Measurements from ENCODE around the gene FSTL3. TPM values are rescaled to one million over a fixed set of nuclear protein-coding genes. Genes with fewer than 3 reads are reported as not detected.

The FSTL3 gene
- total and polyA plus RNA-seq, 10 of the 15 experiments (the other 5 are each of a cell fraction or from before 2014, with no cell fraction given) = 0.42 to 13.5 (median 3.6) TPM

- no peaks in the 10 kb centered on the region for H3K36me3 ChIP-seq (ENCODE audit: control insufficient read depth in 2 of 2, insufficient read depth in 2 of 2, low read length in 1 of 2)
- H3K27me3 ChIP-seq (replicated peaks in 1 of 2; ENCODE audit: control insufficient read depth in 2 of 2, insufficient read depth in 2 of 2, low read length in 1 of 2) = no peaks in the 10 kb centered on the region
- H3K9ac ChIP-seq (ENCODE audit: control insufficient read depth, insufficient read depth, low read length) = no peak overlapping the region
- H3K9me3 ChIP-seq (replicated peaks; ENCODE audit: control insufficient read depth, insufficient read depth, low read length) = peaks cover 5% of the 10 kb centered on the region; the same call in 1 of the 3 replicates
- no peak overlapping the region for H3K4me2 ChIP-seq (ENCODE audit: control insufficient read depth, insufficient read depth)
- no peak overlapping the region for H3K4me3 ChIP-seq
- DNase-seq (ENCODE audit: low read depth, low spot score) (no peak), ATAC-seq (no peak), FAIRE-seq (no peak)
- no peak overlapping the region for H2AFZ ChIP-seq (ENCODE audit: control insufficient read depth, low read depth, low read length)
- ChIA-PET CTCF (no interaction called here), RAD21 (ENCODE audit: unreplicated experiment) (interaction anchor here (0.6 kb wide), 1 partner anchor 17 kb away, joined by 3 read pairs; no protein-coding TSS in a partner anchor), SMC1A (ENCODE audit: uncharacterized antibody, unreplicated experiment) (no interaction called here), POLR2A (no interaction called here)
- in situ Hi-C loops (cut with MboI) = no loop called here
- no peaks in the 10 kb centered on the region; the same call in 1 of the 2 replicates for H3K4me1 ChIP-seq (ENCODE audit: control insufficient read depth, insufficient read depth, low read length)
- H4K20me1 ChIP-seq (ENCODE audit: control insufficient read depth, insufficient read depth) = no peaks in the 10 kb centered on the region
- no peaks in the 10 kb centered on the region for H3K79me2 ChIP-seq (ENCODE audit: control insufficient read depth, insufficient read depth, low read length)
- no TSS peak for BruUV-seq (replicated peaks)
- no peak overlapping the region for H3K27ac ChIP-seq (ENCODE audit: control insufficient read depth, insufficient read depth)
- WGBS (ENCODE audit: insufficient coverage, insufficient replicate concordance, low lambda C conversion rate, missing lambda C conversion rate) = 4% methylated on average over 3 of the region's 3 CpGs
- intact Hi-C loops (cut with micrococcal nuclease; ENCODE audit: unreplicated experiment) = no loop called here
- TF ChIP-seq IKZF1 (conservative IDR thresholded peaks at IDR 0.05) (no peak), ATF2 (IDR thresholded peaks at IDR 0.05; ENCODE audit: low read length) (no peak), JUNB (IDR thresholded peaks at IDR 0.05) (no peak), STAT1 (conservative IDR thresholded peaks at IDR 0.05) (no peak), ZBED1 (IDR thresholded peaks at IDR 0.05; ENCODE audit: borderline replicate concordance) (no peak), SIN3A (IDR thresholded peaks at IDR 0.05; ENCODE audit: low read depth, low read length) (no peak), BHLHE40 (IDR thresholded peaks at IDR 0.05; ENCODE audit: borderline replicate concordance in 1 of 2, low read depth in 2 of 2, low read length in 1 of 2) (no peak), ATF3 (IDR thresholded peaks at IDR 0.05; ENCODE audit: borderline replicate concordance, extremely low read depth, low read depth, low read length) (no peak), MTA2 (IDR thresholded peaks at IDR 0.05; ENCODE audit: low read depth) (no peak), MYB (IDR thresholded peaks at IDR 0.05; ENCODE audit: borderline replicate concordance, low read depth, low read length) (no peak), HDGF (IDR thresholded peaks at IDR 0.05) (no peak), FOXM1 (IDR thresholded peaks at IDR 0.05; ENCODE audit: low read depth, low read length) (no peak), ZBTB4 (CRISPR knock-in tag; IDR thresholded peaks at IDR 0.05) (no peak), RFX5 (IDR thresholded peaks at IDR 0.05; ENCODE audit: low read depth, low read length) (no peak), NBN (IDR thresholded peaks at IDR 0.05) (no peak), CREM (IDR thresholded peaks at IDR 0.05; ENCODE audit: low read depth) (no peak), REST (IDR thresholded peaks at IDR 0.05; ENCODE audit: low read depth, low read length) (no peak), ZNF207 (IDR thresholded peaks at IDR 0.05; ENCODE audit: borderline replicate concordance) (no peak)
Measured at GRCh38 chr19:715347-715746, 39.2 kb downstream of the FSTL3 start.

All from GM12878 (cell line).